AG09309 (cell line): ENCODE results near the gene SCYL3.

Experiments
- DNase-seq: peaks from one replicate; pipeline ENCODE4 v3.0.0-alpha.2; 2010; ENCODE audit warnings: low read depth
- H3K4me3 ChIP-seq: 2 replicates; pipeline ENCODE4 v1.5.1; 2011; ENCODE audit warnings: mild to moderate bottlenecking, low read depth, low read length, moderate library complexity; ENCODE audit not compliant: control insufficient read depth
- TF ChIP-seq, protein P1 (sequence below): IDR thresholded peaks from 2 replicates; pipeline ENCODE4 v1.5.1; 2011; ENCODE audit warnings: mild to moderate bottlenecking, low read depth, low read length, inconsistent platforms; ENCODE audit not compliant: insufficient read depth, control insufficient read depth; ENCODE audit errors: missing control alignments

SCYL3 gene

DNA sequence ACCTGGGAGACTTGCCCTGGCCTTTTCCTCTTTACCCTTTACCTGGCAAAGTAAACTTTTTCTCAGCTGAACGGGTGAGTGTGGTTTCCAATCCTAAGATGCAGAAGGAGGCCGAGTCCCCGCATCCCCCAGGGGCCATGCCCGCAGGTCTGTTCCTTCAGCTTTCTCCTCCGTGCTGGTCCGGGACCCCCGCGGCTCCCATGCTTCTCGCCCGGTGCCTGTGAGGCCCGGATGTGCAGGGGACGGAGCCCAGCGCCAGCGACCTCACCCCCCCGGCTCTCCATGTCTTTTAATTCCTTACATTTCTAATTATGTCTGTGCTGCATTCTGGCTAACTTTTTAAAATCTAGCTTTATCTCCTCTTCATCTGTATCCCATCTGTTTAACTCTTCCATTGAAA, 21.5 kb upstream of the SCYL3 start:
- no peak overlapping the region for H3K4me3 ChIP-seq
- no peak for DNase-seq

DNA sequence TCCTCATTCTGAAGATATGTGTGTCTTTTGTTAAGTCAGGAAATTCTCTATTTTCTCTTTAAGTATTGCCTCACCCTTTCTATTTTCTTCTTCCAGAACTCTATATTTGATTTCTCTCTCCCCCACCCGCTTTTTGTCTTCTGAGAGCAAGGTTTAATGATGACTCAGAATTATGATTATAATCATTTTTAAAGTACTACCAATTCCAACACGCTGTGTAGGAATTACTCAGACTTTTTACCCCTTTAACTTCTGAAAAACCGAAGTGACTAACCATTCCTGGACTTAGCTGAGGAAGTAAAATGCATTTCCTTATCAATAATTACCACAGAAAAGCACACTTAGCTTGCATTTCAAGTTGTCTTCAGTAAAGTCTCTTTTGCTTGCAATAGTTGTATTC, 20.8 kb upstream of the SCYL3 start:
- TF ChIP-seq, protein P1, sequence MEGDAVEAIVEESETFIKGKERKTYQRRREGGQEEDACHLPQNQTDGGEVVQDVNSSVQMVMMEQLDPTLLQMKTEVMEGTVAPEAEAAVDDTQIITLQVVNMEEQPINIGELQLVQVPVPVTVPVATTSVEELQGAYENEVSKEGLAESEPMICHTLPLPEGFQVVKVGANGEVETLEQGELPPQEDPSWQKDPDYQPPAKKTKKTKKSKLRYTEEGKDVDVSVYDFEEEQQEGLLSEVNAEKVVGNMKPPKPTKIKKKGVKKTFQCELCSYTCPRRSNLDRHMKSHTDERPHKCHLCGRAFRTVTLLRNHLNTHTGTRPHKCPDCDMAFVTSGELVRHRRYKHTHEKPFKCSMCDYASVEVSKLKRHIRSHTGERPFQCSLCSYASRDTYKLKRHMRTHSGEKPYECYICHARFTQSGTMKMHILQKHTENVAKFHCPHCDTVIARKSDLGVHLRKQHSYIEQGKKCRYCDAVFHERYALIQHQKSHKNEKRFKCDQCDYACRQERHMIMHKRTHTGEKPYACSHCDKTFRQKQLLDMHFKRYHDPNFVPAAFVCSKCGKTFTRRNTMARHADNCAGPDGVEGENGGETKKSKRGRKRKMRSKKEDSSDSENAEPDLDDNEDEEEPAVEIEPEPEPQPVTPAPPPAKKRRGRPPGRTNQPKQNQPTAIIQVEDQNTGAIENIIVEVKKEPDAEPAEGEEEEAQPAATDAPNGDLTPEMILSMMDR: no peak
- no peak overlapping the region for H3K4me3 ChIP-seq
- DNase-seq: no peak

More for the DNA sequence above, 21.5 kb upstream of the SCYL3 start:
- TF ChIP-seq, protein P1: no peak

DNA sequence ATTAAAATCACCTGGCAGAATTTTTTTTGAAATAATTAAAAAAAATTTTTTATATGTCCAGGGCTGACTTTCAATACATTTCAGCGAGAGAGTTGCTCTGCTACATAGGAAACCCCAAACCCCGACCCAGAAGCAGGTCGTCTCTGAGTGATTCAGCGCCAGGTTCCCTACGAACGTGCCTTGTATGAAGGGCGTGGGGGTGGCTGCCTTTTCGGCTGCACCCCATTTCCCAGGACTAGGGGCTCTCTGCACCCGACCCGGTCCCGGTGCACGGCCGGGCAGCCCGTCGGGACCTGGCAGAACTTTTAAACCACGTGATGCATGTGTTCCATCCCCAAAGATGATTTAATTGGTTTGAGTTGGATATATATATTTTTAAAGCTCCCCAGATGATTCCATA, 15.8 kb upstream of the SCYL3 start:
- H3K4me3 ChIP-seq: no peak overlapping the region
- DNase-seq: no peak
- TF ChIP-seq, protein P1: no peak

DNA sequence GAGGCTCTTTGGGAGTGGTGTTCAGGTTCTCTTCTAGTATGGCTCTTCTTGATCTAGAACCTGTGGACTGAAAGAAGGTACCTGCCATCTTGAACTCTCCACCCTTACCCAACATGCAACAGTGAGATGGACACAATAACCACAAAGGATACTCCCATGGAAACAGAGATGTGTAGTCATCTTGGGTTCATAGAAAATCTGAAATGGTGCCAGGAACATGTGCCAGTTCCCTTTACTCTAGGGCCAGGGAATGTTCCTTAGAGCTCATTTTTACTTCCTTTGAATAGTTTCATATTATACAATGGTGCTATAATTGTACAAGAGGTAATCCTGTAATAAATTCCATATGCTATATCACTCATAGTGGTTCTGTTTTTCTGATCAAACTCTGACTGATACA, 13.2 kb upstream of the SCYL3 start:
- DNase-seq: no peak

DNA sequence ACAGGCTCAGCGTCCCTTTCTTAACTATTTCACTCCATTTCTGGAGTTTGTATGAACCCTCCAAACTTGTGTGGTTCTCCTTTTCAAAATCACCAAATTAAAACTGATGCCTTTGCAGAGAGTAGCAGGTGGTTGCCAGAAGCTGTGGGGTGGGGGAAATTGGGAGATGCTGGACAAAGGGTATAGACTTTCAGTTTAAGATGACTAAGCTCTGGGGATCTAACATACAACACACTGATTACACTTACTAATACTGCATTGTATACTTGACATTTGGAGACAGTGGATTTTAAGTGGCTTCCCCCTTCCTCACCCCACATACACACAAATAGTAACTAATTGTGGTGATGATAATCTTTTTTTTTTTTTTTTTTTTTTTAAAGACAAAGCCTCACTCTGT, 11.1 kb upstream of the SCYL3 start:
- no peak for DNase-seq
- TF ChIP-seq, protein P1: no peak

More for the DNA sequence above, 13.2 kb upstream of the SCYL3 start:
- no peak overlapping the region for H3K4me3 ChIP-seq
- TF ChIP-seq, protein P1: no peak

DNA sequence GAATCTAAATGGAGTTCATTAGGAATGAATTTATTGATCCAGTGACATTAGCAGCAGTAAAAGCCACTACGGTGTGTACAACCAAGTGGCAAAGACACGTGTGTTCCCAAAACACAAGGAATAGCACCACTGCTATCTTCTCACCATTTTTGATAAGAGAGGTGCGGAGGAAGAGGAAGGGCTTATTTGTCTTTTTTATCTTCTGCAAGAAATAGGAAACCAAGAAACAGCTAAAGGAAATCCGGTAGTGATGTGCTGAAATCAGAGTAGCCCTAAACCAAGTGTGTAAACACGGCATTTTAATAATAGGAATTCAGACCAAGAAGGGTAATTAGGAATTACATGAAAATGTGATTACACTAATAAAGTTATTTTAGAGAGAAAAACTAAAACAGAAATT, 9.1 kb upstream of the SCYL3 start:
- TF ChIP-seq, protein P1: no peak
- no peak overlapping the region for H3K4me3 ChIP-seq
- no peak for DNase-seq

More for the DNA sequence above, 11.1 kb upstream of the SCYL3 start:
- no peak overlapping the region for H3K4me3 ChIP-seq

DNA sequence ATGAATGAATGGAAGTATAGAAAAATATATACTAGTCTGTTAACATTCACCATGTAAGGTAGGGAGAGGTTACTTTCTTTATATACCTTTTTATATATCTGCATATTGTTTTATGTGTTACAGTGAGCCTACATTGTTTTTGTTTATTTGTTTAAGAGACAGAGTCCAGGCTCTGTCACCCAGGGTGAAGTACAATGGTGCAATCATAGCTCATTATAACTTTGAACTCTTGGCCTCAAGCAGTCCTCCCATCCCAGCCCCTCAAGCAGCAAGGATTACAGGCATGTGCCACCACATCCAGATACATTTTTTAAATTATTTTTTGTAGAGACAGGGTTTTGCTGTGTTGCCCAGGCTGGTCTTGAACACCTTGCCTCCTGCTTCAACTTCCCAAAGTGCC, 7.4 kb upstream of the SCYL3 start:
- no peak overlapping the region for H3K4me3 ChIP-seq
- no peak for DNase-seq

More for the DNA sequence above, 7.4 kb upstream of the SCYL3 start:
- TF ChIP-seq, protein P1: no peak
